Neural cell (in vitro differentiated cells): ENCODE measurements around the gene AGRP. TPM values are rescaled to one million over a fixed set of nuclear protein-coding genes. Genes with fewer than 3 reads are reported as not detected.

Experiments used
- H2AFZ ChIP-seq: fragments of 200-600, 300-800 bp; sonication (generic), shearing (Covaris generic); 2 replicates; pipeline ENCODE4 v1.6.0; 2014; ENCODE audit warnings: low read depth, mild to moderate bottlenecking, antibody characterized with exemption, low read length, moderate library complexity
- H3F3A ChIP-seq: fragments of 200-600 bp; shearing (Covaris generic); 2 replicates; pipeline ENCODE4 v1.6.1; 2016; ENCODE audit warnings: mild to moderate bottlenecking, moderate library complexity, mixed read lengths, antibody characterized with exemption, low read length; ENCODE audit not compliant: insufficient read depth, poor library complexity, severe bottlenecking
- H3K27ac ChIP-seq: fragments of 200-600, 300-800 bp; sonication (generic), shearing (Covaris generic); 2 replicates; pipeline ENCODE4 v1.5.1; 2014; ENCODE audit warnings: mild to moderate bottlenecking, low read length, moderate library complexity
- H3K27me3 ChIP-seq: fragments of 300-800, 200-600 bp; sonication (generic), shearing (Covaris generic); 2 replicates; pipeline ENCODE4 v1.6.0; 2014; ENCODE audit warnings: mild to moderate bottlenecking, low read depth, low read length, moderate library complexity; ENCODE audit not compliant: insufficient read depth
- H3K36me3 ChIP-seq: fragments of 300-800, 200-600 bp; sonication (generic), shearing (Covaris generic); 2 replicates; pipeline ENCODE4 v1.5.1; 2014; ENCODE audit warnings: mild to moderate bottlenecking, antibody characterized with exemption, low read length, moderate library complexity; ENCODE audit not compliant: insufficient read depth
- H3K4me2 ChIP-seq: fragments of 300-800, 200-600 bp; sonication (generic), shearing (Covaris generic); 2 replicates; pipeline ENCODE4 v1.6.0; 2014; ENCODE audit warnings: mild to moderate bottlenecking, low read length
- H3K4me3 ChIP-seq: fragments of 300-800, 200-600 bp; sonication (generic), shearing (Covaris generic); 2 replicates; pipeline ENCODE4 v1.5.1; 2014; ENCODE audit warnings: mild to moderate bottlenecking, low read length, moderate library complexity
- H3K79me2 ChIP-seq: fragments of 200-600 bp; shearing (Covaris generic); replicated peaks from 2 replicates; pipeline ENCODE4 v1.6.0; 2014; ENCODE audit warnings: mild to moderate bottlenecking, low read length, moderate library complexity; ENCODE audit not compliant: insufficient read depth
- H3K9ac ChIP-seq: fragments of 300-800, 200-600 bp; sonication (generic), shearing (Covaris generic); 2 replicates; pipeline ENCODE4 v1.6.1; 2016; ENCODE audit warnings: mild to moderate bottlenecking, low read length, mixed read lengths
- H3K9me2 ChIP-seq: fragments of 200-600 bp; shearing (Covaris generic); 2 replicates; pipeline ENCODE4 v1.6.1; 2016; ENCODE audit warnings: mild to moderate bottlenecking, low read length, mixed read lengths; ENCODE audit not compliant: insufficient read depth
- H3K9me3 ChIP-seq: fragments of 200-600, 300-800 bp; sonication (generic), shearing (Covaris generic); 2 replicates; pipeline ENCODE4 v1.6.1; 2016; ENCODE audit warnings: mild to moderate bottlenecking, mixed run types, low read length, moderate library complexity, mixed read lengths
- H4K20me1 ChIP-seq: fragments of 200-600 bp; shearing (Covaris generic); 2 replicates; pipeline ENCODE4 v1.6.1; 2016; ENCODE audit warnings: mild to moderate bottlenecking, mixed run types; ENCODE audit not compliant: insufficient read depth
- EP300 ChIP-seq: fragments of 450-650 bp; conservative IDR thresholded peaks from 2 replicates; pipeline ENCODE4 v1.6.1; 2014; ENCODE audit warnings: antibody characterized with exemption, mild to moderate bottlenecking, moderate library complexity; ENCODE audit not compliant: poor library complexity, severe bottlenecking
- EZH2 ChIP-seq: fragments of 200-600, 300-800 bp; shearing (Covaris generic), sonication (generic); IDR thresholded peaks from 2 replicates; pipeline ENCODE4 v1.6.1; 2014; ENCODE audit warnings: antibody characterized with exemption, low read length, borderline replicate concordance, mild to moderate bottlenecking; ENCODE audit not compliant: insufficient read depth, poor library complexity, severe bottlenecking
- MXI1 ChIP-seq: fragments of 450-650 bp; conservative IDR thresholded peaks from 2 replicates; pipeline ENCODE4 v1.6.1; 2014; ENCODE audit warnings: antibody characterized with exemption, mild to moderate bottlenecking; ENCODE audit not compliant: poor library complexity, severe bottlenecking
- POLR2AphosphoS5 ChIP-seq: IDR thresholded peaks from 2 replicates; pipeline ENCODE4 v1.6.1; 2012
- RAD21 ChIP-seq: fragments of 450-650 bp; conservative IDR thresholded peaks from 2 replicates; pipeline ENCODE4 v1.6.1; 2014; ENCODE audit warnings: antibody characterized with exemption, mild to moderate bottlenecking, moderate library complexity
- SMC3 ChIP-seq: fragments of 450-650 bp; conservative IDR thresholded peaks from 2 replicates; pipeline ENCODE4 v1.6.1; 2014; ENCODE audit warnings: antibody characterized with exemption, mild to moderate bottlenecking, moderate library complexity; ENCODE audit not compliant: poor library complexity
- TAF1 ChIP-seq: IDR thresholded peaks from 2 replicates; pipeline ENCODE4 v1.6.1; 2012; ENCODE audit warnings: low read depth
- polyA plus RNA-seq: library from polyadenylated mRNA; depleted of rRNA; stranded (reverse); fragments of >200 nt; gene quantifications from 2 replicates; pipeline ENCODE4 v1.2.3, GENCODE V29; 2014
- TF ChIP-seq, protein P1 (sequence below): IDR thresholded peaks from 2 replicates; pipeline ENCODE4 v1.6.1; 2012; ENCODE audit warnings: borderline replicate concordance
- TF ChIP-seq, protein P2 (sequence below): fragments of 450-650 bp; IDR thresholded peaks from 2 replicates; pipeline ENCODE4 v1.5.1; 2014; ENCODE audit warnings: antibody characterized with exemption, mild to moderate bottlenecking, moderate library complexity; ENCODE audit not compliant: poor library complexity, severe bottlenecking

AGRP gene
- polyA plus RNA-seq, 1 donor from 2014 or later, result not detected

DNA sequence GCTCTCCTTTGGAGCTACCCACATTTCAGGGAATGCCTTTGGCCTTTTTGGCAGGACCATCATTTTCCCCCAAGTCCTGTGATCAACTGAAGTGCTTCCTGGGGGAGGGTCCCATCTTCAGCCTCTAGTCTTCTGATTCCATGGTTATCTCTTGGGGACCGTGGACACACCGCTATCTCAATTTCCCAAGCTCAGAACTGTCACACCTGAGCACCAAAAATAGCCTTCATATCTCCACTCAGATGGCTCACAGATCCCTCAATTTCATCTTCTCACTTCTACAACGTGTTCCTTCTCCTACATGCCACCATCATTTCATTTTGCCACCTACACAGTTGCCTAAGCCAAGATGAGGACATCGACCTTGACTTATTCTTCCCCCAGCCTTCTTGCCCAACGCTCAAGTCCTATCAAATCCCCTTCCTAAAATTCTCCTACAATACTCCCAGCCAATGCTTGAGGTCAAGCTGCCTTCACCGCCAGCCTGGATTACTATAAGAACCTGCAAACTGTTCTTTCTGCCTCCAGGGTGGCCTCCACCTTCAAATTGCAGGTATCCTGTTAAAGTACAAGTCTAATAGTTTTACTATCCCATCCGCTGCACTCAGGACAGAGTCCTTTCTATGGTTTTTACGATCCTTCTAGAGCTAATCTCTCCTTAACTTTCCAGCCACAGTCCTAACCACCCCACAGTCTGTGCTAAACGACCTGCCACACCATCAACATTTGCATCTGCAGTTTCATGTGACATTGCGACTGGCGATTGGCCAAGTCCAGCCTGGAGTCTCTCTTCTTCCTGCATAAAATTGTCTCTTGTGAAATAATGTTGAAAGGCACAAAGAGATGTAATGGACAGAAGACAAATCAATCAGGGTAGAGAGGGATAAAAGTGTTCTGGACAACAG lies 8.5 kb downstream of the AGRP start:
- no peak overlapping the region for H3K27ac ChIP-seq
- no peaks in the 10 kb centered on the region for H4K20me1 ChIP-seq
- H3K9ac ChIP-seq, result no peak overlapping the region
- H3K4me2 ChIP-seq, result no peak overlapping the region
- H3F3A ChIP-seq, result no peaks in the 10 kb centered on the region
- no peak overlapping the region for H3K4me3 ChIP-seq
- no peaks in the 10 kb centered on the region for H3K27me3 ChIP-seq
- H3K9me2 ChIP-seq, result no peaks in the 10 kb centered on the region
- H3K9me3 ChIP-seq, result no peaks in the 10 kb centered on the region
- no peaks in the 10 kb centered on the region for H3K36me3 ChIP-seq
- TF ChIP-seq RAD21 (no peak), TAF1 (no peak), SMC3 (no peak), EP300 (no peak), POLR2AphosphoS5 (no peak), EZH2 (no peak), MXI1 (no peak)
- TF ChIP-seq, protein P1, sequence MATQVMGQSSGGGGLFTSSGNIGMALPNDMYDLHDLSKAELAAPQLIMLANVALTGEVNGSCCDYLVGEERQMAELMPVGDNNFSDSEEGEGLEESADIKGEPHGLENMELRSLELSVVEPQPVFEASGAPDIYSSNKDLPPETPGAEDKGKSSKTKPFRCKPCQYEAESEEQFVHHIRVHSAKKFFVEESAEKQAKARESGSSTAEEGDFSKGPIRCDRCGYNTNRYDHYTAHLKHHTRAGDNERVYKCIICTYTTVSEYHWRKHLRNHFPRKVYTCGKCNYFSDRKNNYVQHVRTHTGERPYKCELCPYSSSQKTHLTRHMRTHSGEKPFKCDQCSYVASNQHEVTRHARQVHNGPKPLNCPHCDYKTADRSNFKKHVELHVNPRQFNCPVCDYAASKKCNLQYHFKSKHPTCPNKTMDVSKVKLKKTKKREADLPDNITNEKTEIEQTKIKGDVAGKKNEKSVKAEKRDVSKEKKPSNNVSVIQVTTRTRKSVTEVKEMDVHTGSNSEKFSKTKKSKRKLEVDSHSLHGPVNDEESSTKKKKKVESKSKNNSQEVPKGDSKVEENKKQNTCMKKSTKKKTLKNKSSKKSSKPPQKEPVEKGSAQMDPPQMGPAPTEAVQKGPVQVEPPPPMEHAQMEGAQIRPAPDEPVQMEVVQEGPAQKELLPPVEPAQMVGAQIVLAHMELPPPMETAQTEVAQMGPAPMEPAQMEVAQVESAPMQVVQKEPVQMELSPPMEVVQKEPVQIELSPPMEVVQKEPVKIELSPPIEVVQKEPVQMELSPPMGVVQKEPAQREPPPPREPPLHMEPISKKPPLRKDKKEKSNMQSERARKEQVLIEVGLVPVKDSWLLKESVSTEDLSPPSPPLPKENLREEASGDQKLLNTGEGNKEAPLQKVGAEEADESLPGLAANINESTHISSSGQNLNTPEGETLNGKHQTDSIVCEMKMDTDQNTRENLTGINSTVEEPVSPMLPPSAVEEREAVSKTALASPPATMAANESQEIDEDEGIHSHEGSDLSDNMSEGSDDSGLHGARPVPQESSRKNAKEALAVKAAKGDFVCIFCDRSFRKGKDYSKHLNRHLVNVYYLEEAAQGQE, result no peak
- TF ChIP-seq, protein P2, sequence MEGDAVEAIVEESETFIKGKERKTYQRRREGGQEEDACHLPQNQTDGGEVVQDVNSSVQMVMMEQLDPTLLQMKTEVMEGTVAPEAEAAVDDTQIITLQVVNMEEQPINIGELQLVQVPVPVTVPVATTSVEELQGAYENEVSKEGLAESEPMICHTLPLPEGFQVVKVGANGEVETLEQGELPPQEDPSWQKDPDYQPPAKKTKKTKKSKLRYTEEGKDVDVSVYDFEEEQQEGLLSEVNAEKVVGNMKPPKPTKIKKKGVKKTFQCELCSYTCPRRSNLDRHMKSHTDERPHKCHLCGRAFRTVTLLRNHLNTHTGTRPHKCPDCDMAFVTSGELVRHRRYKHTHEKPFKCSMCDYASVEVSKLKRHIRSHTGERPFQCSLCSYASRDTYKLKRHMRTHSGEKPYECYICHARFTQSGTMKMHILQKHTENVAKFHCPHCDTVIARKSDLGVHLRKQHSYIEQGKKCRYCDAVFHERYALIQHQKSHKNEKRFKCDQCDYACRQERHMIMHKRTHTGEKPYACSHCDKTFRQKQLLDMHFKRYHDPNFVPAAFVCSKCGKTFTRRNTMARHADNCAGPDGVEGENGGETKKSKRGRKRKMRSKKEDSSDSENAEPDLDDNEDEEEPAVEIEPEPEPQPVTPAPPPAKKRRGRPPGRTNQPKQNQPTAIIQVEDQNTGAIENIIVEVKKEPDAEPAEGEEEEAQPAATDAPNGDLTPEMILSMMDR, result no peak
- H2AFZ ChIP-seq, result no peak overlapping the region
- H3K79me2 ChIP-seq, result peaks cover 51% of the 10 kb centered on the region

DNA sequence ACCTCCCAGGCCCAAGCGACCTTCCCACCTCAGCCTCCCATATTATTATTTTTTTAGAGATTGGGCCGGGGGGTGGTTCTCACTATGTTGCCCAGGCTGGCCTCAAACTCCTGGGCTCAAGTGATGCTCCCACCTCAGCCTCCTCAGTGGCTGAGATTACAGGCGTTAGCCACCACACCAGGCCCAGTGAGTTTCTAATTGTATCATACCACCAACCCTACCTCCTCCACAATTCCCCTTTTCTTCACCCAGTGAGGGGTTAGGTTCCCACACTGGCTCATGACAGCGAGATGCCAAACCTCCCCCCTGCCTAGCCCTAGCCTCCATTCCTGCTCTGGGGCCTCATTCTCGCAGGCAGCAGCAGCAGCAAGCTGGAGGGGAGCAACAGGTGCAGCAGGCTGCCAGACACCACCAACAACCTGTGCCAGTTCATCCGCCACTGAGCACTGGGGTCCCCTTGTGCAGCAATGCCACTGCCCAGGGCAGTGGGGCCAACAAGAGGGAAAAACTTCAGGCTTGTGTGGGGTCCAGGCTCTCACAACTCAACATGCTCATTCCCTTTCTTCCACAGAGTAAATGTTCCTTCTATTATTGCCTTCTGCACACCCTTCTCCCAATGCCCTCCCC lies 11.5 kb downstream of the AGRP start:
- H3K9me2 ChIP-seq, result no peaks in the 10 kb centered on the region
- no peaks in the 10 kb centered on the region for H3K36me3 ChIP-seq
- H3K79me2 ChIP-seq, result peaks cover 35% of the 10 kb centered on the region
- H2AFZ ChIP-seq, result no peak overlapping the region
- no peaks in the 10 kb centered on the region for H3F3A ChIP-seq
- no peaks in the 10 kb centered on the region for H4K20me1 ChIP-seq
- no peak overlapping the region for H3K27ac ChIP-seq
- no peaks in the 10 kb centered on the region for H3K9me3 ChIP-seq
- H3K9ac ChIP-seq, result no peak overlapping the region
- H3K4me2 ChIP-seq, result no peak overlapping the region
- no peak overlapping the region for H3K4me3 ChIP-seq
- TF ChIP-seq, protein P2, result no peak
- TF ChIP-seq EP300 (no peak), RAD21 (no peak), SMC3 (no peak), TAF1 (no peak)
- no peaks in the 10 kb centered on the region for H3K27me3 ChIP-seq
